NCI-H510A treated with DMSO at 0.1 percent for 48 hours (cell line): ENCODE measurements around the gene HOXB7.

Source experiments
- DNase-seq: peaks from one replicate; lab custom pipeline; 2025; lab: John Stamatoyannopoulos, UW

The HOXB7 gene

DNA sequence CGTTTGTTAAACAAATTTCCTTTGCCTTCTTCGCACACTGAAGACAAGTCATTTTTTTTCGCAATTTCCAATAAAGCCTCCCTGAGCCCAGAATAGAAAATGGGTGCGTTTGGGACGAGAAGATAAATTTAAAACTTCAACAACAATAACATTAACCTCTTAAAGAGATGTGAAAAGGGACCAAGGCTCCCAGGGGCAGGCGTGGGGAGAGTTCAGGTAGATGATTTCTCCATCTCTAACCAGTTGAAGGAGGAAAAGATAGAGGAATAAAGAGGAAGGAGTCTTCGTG, 31.4 kb downstream of the HOXB7 start:
- DNase-seq = no peak

DNA sequence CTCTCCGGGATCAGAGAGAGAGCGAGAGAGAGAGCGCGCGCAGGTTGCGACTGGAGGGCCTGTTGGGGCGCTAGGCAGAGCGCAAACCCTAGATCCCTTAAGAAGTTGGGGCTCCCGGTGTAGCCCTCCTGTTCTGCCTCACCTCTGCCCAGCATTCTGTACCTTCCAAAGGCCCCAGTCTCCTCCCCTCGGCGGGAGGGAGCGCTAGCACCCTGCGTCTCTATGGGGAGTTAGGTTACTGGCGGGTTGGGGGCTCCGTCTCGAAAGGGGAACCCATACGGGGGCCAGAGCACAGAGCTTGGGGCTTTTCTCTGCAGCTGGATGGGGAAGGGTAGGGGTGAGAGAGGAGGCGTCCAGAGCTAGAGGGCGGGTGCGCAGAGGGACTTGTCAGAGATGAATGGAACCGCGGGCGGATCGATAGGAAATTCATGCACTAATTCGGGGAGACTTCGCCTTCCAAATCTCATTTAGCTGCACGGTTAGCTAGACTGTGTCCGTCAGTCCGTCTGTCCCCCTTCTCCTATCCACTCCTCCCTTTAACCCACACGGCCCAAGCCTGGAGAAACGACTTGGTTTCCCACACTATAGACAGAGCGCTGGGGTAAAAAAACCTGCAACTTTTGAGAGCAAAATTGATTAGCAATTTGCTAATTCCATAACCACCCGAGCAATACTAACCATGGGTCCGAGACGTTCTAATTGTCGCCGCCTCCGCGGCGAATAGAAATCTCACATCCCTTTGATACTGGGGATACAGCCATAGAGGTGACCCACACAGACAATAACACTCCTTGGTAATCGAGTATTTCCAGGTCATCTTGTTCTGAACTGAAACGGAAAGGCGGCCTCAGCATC, 32.0 kb downstream of the HOXB7 start:
- DNase-seq = no peak

GRCh38 chr17:48577946-48578615, 32.7 kb downstream of the HOXB7 start, which contains the start of gene HOXB4:
Gene HOXB4, minus strand, starts transcription at chr17:48578350. Its CDS starts 31 bp downstream, at chr17:48578319.
- DNase-seq = no peak

DNA sequence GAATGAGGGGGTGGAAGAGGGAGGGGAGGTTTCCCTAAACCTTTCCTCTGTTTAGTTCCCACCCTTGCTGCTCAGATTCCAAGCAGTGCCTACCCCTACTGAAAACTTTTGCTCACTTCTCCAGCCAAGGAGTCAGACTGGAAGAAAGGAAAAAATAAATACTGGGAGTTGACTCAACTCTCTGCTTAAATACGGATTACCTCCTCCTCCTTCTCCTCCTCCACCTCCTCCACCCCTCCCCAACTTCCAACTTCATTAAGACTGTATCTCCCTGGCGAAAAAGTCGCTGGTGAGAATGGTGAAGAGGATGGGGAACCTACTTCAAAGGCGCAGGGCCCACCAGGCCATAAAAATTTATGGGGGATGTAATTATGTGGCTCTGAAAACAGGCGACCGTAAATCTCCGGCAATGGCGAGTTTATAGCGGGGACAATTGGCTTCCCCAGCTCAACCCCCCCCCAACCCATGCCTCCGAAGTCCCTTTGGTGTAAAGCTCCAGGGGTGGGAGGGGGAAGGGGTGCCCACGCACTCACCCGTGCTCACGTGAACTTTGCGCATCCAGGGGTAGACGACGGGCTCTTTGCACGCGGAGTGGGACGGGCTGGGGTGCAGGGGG, 33.4 kb downstream of the HOXB7 start:
- no peak for DNase-seq

GRCh38 chr17:48576479-48577309, 34.1 kb downstream of the HOXB7 start:
- no peak for DNase-seq

GRCh38 chr17:48575673-48576478, 34.9 kb downstream of the HOXB7 start:
- DNase-seq = no peak

DNA sequence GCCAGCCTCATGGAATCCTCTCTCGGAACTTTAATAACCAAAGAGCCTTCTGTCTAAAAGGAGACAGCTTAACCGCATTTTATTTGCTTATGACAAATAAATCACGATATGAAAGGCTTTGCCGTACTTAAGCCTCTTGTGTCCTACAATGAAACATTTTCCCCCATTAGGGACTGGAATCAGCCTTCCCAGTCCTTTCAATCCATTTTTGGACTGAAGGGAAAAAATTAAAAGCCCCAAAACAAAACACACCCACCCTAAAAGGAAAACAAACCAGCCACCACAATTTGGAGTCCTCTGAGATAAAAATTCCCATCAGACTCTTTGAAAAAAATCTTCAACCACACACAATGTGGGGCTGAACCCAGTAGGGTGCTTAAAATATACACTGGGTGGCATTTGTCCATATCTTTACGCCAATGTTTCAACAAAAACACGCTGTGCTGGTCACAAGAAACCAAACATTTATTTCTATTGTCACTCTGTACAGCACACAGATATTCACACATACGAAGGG, 35.7 kb downstream of the HOXB7 start:
- DNase-seq = no peak

DNA sequence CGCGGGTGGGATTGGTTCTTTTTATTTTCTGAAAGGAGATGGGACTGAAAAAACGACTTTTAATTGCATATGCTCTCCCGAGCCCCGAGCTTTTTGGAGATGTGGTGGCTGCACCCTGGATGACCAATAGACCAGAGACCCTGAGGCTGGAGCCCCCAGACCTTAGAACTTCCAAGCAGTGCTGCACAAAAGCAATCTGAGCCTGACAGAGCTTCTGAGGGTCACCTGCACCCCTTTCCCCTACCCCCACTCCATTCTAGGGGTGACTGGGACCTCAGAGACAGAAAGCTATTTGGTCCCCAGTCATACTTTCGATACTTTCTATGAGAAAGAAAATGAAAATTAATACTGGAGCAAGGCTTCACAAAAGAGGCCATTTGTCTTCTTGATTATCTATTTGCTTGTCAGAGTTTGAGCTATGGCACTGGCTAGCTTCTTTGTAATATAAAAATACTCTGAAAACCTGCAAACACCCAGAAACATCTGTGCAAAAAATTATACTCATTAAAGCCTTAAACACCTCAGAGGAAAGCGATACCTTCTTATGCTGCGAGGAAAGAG, 36.2 kb downstream of the HOXB7 start:
- no peak for DNase-seq

DNA sequence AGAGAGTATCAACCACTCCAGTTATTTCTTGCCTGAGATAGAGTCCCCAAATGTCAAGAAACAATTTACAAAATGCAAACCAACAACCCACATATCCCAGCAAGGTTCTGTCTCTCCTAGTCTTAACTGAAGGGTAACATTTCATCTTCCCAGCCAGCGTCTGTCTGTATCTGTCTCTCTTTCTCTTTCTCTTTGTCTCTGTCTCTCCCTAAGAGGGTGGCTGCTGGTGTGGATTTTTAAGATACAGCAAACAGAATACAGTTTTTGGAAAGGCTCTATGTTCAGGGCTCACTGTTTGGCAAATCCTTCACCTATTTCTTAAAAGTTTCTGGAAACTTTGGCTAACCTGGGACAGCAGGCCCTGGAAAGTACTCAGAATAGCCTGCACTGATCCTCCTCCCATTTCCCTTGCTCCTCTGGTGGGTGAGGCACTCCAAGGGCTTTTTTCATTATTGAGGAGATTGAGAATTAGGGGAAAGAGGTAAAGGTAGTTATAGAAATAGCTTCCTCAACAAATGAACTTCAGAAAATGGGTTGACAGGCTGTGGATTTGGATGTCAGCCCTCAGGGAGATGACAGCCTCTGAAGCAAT, 38.9 kb downstream of the HOXB7 start:
- DNase-seq = no peak

DNA sequence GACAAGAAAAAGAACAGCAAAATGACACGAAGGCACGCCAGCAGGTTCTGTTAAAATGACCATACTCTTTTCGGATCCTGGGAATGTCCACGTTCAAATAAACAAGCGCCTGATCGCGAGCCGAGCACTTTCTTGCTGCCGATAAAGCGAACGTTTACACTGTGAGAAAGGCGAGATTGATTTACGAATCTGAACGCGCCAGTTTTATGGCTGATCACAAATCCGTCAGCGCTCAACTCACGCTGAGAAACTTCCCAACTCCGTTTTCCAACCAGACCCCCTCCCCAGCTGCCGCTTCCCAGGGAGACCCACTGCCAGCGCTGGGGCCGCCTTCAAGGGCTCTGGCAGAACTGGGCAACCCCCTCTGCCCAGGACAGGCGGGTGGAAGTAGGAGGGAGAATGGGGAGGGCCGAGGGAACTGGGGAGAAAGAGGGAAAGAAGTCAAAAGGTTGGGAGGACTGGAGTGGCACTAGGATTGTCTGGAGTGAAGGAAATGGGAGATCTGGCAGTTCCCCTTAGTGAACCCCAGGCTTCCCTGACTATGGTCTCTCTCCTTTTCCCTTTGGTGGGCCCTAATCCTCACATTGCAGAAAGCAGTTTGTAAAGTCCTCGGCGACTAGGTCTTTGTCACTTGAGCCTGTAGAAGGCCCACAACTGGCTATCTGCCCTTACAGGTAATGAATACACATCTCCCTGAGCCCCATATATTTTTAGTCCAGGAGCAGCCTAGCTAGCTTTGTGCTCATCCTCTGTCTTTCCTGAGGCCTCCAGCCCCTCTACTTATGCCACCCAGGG, 39.6 kb downstream of the HOXB7 start:
- no peak for DNase-seq

DNA sequence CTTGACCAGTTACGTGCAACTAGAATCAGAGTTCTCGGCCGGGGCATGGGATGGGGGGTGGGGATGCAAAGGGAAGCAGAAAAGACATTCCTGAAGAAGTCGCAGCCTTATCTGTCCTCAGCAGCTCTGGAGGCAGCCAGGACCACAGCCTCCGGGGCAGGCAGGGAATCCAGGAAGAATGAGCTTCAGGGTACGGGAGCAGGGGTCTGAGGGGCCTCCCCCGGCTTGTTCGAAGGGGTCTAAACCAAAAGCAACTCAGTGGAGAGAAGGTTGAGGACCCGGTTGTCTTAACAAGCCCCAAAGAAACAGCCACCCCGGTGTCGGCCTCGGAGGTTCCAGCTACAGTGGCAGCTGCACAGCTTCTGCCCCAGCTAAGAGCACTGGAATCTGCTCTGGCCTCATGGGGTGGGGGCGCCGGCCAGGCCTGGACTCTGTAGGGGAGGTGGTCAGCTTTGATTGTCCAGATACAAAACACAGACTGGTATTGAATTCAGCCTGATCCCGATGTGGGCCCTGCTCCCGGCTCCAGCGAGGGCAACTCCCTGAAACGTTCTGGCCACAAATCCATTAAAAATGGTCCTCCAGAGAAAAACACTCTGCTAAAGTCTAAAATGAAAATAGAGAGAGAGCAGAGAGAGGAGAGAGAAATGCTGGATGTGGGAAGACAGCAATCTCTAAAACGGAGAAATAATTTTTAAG, 40.3 kb downstream of the HOXB7 start:
- DNase-seq = no peak

DNA sequence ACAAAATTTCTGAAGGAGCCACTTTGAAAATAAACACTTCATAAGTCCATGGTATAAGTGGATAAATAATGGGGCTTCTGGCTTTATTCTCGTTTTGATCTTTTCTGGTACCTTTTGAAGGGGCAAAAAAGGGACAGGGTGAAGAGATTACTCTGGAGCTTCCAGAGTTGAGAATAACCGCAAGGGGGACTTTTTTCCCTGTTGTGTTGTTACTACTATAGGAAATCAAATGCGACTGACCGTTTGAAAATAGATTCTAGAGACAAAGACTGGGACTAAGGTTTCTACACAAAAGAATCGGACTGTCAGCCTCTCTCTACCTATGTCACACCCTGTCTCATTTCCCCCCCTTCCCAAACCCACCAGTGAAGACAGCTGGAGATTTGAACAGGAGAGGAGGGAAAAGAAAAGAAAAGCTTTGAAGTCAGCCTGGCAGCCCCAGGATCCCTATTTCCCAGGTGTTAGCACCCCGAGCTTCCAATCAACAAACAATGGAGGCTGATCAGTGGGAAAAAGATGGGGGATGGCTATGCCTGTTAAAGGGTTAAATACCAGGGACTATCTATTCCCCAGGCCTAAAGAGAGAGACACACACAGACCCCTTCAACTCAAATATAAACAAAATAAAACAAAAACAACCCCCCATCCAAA, 41.0 kb downstream of the HOXB7 start:
- no peak for DNase-seq

DNA sequence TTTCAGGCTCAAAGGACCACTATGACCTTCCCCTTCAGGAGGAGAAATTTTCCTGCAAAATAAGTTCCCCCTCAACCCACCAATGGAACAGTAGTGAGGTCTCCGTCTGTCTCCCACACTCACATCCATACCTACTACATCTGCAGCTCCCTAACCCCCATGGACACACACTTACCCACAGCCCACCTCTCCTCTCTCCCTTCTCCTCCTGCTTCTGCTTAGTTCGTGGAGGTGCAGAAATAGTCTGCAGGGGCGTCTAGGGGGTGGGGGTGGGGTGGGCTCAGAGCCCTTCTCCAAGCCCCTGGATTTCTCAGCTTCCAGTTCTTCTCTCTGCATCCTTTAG, 41.6 kb downstream of the HOXB7 start:
- DNase-seq = no peak

- no peak for DNase-seq
These were observed 42.1 kb downstream of the HOXB7 start for GRCh38 chr17:48568499-48569239.

DNA sequence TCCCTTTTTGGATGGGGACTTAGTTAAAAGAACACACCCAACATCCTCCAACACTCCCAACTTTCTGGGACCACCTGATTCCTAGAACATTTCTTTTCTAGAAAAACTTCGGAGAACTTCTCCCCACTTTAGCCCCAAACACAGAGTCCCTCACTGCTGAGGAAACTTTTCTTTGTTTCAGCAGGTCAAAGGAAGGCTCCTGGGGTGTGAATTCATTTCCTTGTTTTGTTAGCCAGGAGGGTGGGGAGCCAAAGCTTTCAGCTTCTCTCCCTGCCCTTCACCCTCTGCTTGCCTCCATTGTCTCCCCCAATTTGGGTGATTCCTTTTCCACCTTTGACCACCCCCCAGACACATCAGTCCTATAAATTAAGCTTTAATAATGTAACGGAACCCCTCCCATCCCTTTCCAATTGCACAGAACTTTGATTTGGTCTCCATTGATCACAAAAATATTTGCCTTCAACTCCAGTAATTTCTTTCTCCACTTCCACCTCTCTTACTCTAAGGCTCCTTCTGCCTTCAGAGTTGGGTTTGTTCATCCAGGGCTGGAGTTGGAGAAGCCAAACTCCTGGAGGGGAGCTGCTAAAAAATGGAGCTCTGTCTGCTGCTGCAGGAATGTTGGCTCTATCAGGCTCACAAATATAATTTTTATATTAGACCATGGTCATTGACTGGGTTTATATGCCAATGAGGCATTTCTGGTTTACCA, 43.0 kb downstream of the HOXB7 start:
- no peak for DNase-seq

- no peak for DNase-seq
These were observed 43.6 kb downstream of the HOXB7 start for GRCh38 chr17:48567209-48567608.

- DNase-seq = no peak
These were observed 44.1 kb downstream of the HOXB7 start for GRCh38 chr17:48566717-48567116.
